H9 (cell line): ENCODE results near the gene NEU3. TPM values are rescaled to one million over a fixed set of nuclear protein-coding genes. Genes with fewer than 3 reads are reported as not detected.

Experiments used
- DNase-seq: peaks from one replicate; pipeline ENCODE4 v3.0.0-alpha.2; 2017
- H2AFZ ChIP-seq: one replicate; pipeline ENCODE4 v1.6.1; 2013; ENCODE audit warnings: mild to moderate bottlenecking, low read length, control low read depth, moderate library complexity
- H2AK5ac ChIP-seq: 2 replicates; pipeline ENCODE4 v1.6.1; 2013; ENCODE audit warnings: low read length, control low read depth, mixed read lengths; ENCODE audit not compliant: insufficient read length
- H2BK120ac ChIP-seq: one replicate; pipeline ENCODE4 v1.6.1; 2013; ENCODE audit warnings: low read depth, mild to moderate bottlenecking, low read length, control low read depth, inconsistent platforms; ENCODE audit not compliant: poor library complexity, severe bottlenecking
- H2BK12ac ChIP-seq: 2 replicates; pipeline ENCODE4 v1.6.1; 2013; ENCODE audit warnings: low read length, control low read depth, mixed read lengths, low read depth; ENCODE audit not compliant: insufficient read length
- H2BK15ac ChIP-seq: 2 replicates; pipeline ENCODE4 v1.6.1; 2013; ENCODE audit warnings: low read depth, low read length, control low read depth
- H2BK20ac ChIP-seq: one replicate; pipeline ENCODE4 v1.6.1; 2013; ENCODE audit warnings: low read depth, mild to moderate bottlenecking, low read length, control low read depth, inconsistent platforms; ENCODE audit not compliant: poor library complexity, severe bottlenecking
- H2BK5ac ChIP-seq: 2 replicates; pipeline ENCODE4 v1.6.1; 2013; ENCODE audit warnings: low read length, control low read depth, mixed read lengths; ENCODE audit not compliant: insufficient read length
- H3K14ac ChIP-seq: 2 replicates; pipeline ENCODE4 v1.6.1; 2013; ENCODE audit warnings: low read length, control low read depth; ENCODE audit not compliant: insufficient read depth
- H3K18ac ChIP-seq: 2 replicates; pipeline ENCODE4 v1.6.1; 2013; ENCODE audit warnings: low read depth, mild to moderate bottlenecking, mixed read lengths, low read length, control low read depth; ENCODE audit not compliant: insufficient read length
- H3K23ac ChIP-seq: 2 replicates; pipeline ENCODE4 v1.6.1; 2013; ENCODE audit warnings: low read length, control low read depth, mixed read lengths, low read depth; ENCODE audit not compliant: insufficient read length
- H3K23me2 ChIP-seq: 2 replicates; pipeline ENCODE4 v1.6.1; 2013; ENCODE audit warnings: low read depth, mild to moderate bottlenecking, mixed read lengths, low read length, control low read depth; ENCODE audit not compliant: insufficient read length, poor library complexity, severe bottlenecking
- H3K27ac ChIP-seq: 2 replicates; pipeline ENCODE4 v1.5.1; 2013; ENCODE audit warnings: low read length, control low read depth, mixed read lengths, low read depth; ENCODE audit not compliant: insufficient read length
- H3K27me3 ChIP-seq: 2 replicates; pipeline ENCODE4 v1.6.1; 2013; ENCODE audit warnings: low read length, control low read depth, inconsistent platforms; ENCODE audit not compliant: insufficient read depth
- H3K4ac ChIP-seq: 2 replicates; pipeline ENCODE4 v1.6.1; 2013; ENCODE audit warnings: low read depth, mild to moderate bottlenecking, control low read depth, inconsistent platforms, low read length, moderate library complexity
- H3K4me1 ChIP-seq: 2 replicates; pipeline ENCODE4 v1.6.1; 2013; ENCODE audit warnings: low read length, control low read depth, inconsistent platforms; ENCODE audit not compliant: insufficient read depth
- H3K4me2 ChIP-seq: 2 replicates; pipeline ENCODE4 v1.6.1; 2013; ENCODE audit warnings: low read length, control low read depth, mixed read lengths; ENCODE audit not compliant: insufficient read length, insufficient read depth
- H3K56ac ChIP-seq: 2 replicates; pipeline ENCODE4 v1.6.1; 2013; ENCODE audit warnings: low read depth, mild to moderate bottlenecking, mixed read lengths, low read length, control low read depth; ENCODE audit not compliant: insufficient read length
- H3K79me1 ChIP-seq: 2 replicates; pipeline ENCODE4 v1.6.1; 2013; ENCODE audit warnings: low read depth, mild to moderate bottlenecking, moderate library complexity, low read length, control low read depth, inconsistent platforms; ENCODE audit not compliant: insufficient read depth, poor library complexity, severe bottlenecking
- H3K79me2 ChIP-seq: 2 replicates; pipeline ENCODE4 v1.6.1; 2013; ENCODE audit warnings: low read length, control low read depth, inconsistent platforms; ENCODE audit not compliant: insufficient read depth
- H3K9ac ChIP-seq: 2 replicates; pipeline ENCODE4 v1.6.1; 2013; ENCODE audit warnings: low read length, control low read depth, mixed read lengths; ENCODE audit not compliant: insufficient read length; ENCODE audit errors: extremely low read depth
- H3K9me3 ChIP-seq: one replicate; pipeline ENCODE4 v1.6.1; 2013; ENCODE audit warnings: low read depth, low read length, inconsistent platforms; ENCODE audit not compliant: control insufficient read depth
- H3T11ph ChIP-seq: one replicate; pipeline ENCODE4 v1.6.1; 2013; ENCODE audit warnings: mild to moderate bottlenecking, low read length, control low read depth, inconsistent platforms
- H4K20me1 ChIP-seq: one replicate; pipeline ENCODE4 v1.6.1; 2013; ENCODE audit not compliant: control insufficient read depth, insufficient read length, insufficient read depth
- H4K5ac ChIP-seq: 2 replicates; pipeline ENCODE4 v1.6.1; 2013; ENCODE audit warnings: low read depth, mild to moderate bottlenecking, mixed read lengths, low read length, control low read depth; ENCODE audit not compliant: insufficient read length
- H4K8ac ChIP-seq: replicated peaks from 2 replicates; pipeline ENCODE4 v1.6.1; 2013; ENCODE audit warnings: low read length, control low read depth, mixed read lengths, low read depth; ENCODE audit not compliant: insufficient read length
- H4K91ac ChIP-seq: 2 replicates; pipeline ENCODE4 v1.6.1; 2013; ENCODE audit warnings: low read depth, mild to moderate bottlenecking, moderate library complexity, mixed read lengths, low read length, control low read depth; ENCODE audit not compliant: insufficient read length
- H3K27ac Mint-ChIP-seq, 3 experiments: 2 replicates in 2 of 3; 3 replicates in 1 of 3; pipeline ENCODE4 v1.8.0; 2020 to 2021; ENCODE audit warnings: mixed read lengths in 3 of 3, mild to moderate bottlenecking in 1 of 3, moderate library complexity in 1 of 3
- H3K27me3 Mint-ChIP-seq: 2 replicates; pipeline ENCODE4 v1.8.0; 2021; ENCODE audit warnings: low read depth, mild to moderate bottlenecking, moderate library complexity, mixed read lengths
- H3K36me3 Mint-ChIP-seq, 3 experiments: 2 replicates in 2 of 3; 3 replicates in 1 of 3; pipeline ENCODE4 v1.8.0; 2020 to 2021; ENCODE audit warnings: low read depth in 3 of 3, mixed read lengths in 3 of 3; ENCODE audit not compliant: insufficient read depth in 1 of 3
- H3K4me1 Mint-ChIP-seq, 2 experiments: 2 replicates each; pipeline ENCODE4 v1.8.0; 2020; ENCODE audit warnings: mixed read lengths in 2 of 2
- H3K4me3 Mint-ChIP-seq, 2 experiments: 2 replicates in 1 of 2; 3 replicates in 1 of 2; pipeline ENCODE4 v1.8.0; 2020 to 2021; ENCODE audit warnings: mild to moderate bottlenecking in 2 of 2, mixed read lengths in 2 of 2, moderate library complexity in 1 of 2
- H3K9me3 Mint-ChIP-seq, 2 experiments: 2 replicates in 1 of 2; 3 replicates in 1 of 2; pipeline ENCODE4 v1.8.0; 2020; ENCODE audit warnings: mild to moderate bottlenecking in 2 of 2, mixed read lengths in 2 of 2, moderate library complexity in 1 of 2
- WGBS: extraction: QIAGEN DNeasy Blood & Tissue Kit; methylation state at CpG from one replicate; pipeline ENCODE4 v1.1.7; 2013; ENCODE audit warnings: missing lambda C conversion rate, low lambda C conversion rate, mixed read lengths; ENCODE audit not compliant: insufficient read length; ENCODE audit errors: extremely low coverage; 5-methylcytosine and 5-hydroxymethylcytosine counted together
- total RNA-seq: library from RNA; stranded (reverse); gene quantifications from 2 replicates; pipeline ENCODE4 v1.2.1, GENCODE V29; 2021
- TF ChIP-seq, protein P1 (sequence below): fragments of 200-600 bp; sonication (generic); conservative IDR thresholded peaks from 3 replicates; pipeline ENCODE4 v1.8.0; 2021; ENCODE audit warnings: antibody characterized with exemption, mild to moderate bottlenecking

The NEU3 gene
- total RNA-seq, 1 experiment from 2014 or later: 15.9 TPM

DNA sequence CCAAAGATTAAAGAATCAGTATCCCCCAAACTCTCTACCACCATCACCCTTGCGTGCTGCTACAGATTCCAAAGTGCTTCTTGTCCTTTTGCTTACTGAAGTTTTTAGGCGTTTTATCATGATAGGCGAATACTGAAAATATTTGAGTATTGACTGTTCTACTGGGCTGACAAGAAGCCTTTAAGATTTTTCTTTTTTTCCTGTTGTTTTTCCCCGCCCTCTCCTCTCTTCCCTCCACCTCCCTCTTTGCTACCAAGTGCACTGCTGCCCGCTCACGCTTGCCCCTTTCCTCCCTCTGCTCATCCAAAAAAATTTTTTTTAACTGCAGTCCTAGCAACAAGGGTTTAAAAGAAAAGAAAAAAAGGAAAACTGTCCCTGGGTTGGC lies 39.0 kb upstream of the NEU3 start:
- Histone ChIP-seq H2AK5ac (no peak overlapping the region), H2BK120ac (no peak overlapping the region), H3K4ac (no peak overlapping the region), H4K5ac (peak overlapping the region; percentile 27), H2BK5ac (no peak overlapping the region), H4K20me1 (no peaks in the 10 kb centered on the region), H2BK20ac (no peak overlapping the region), H3K56ac (no peak overlapping the region), H3K79me2 (peaks cover 21% of the 10 kb centered on the region), H3K18ac (no peak overlapping the region), H3K27me3 (no peaks in the 10 kb centered on the region), H3T11ph (no peak overlapping the region), H3K9me3 (no peaks in the 10 kb centered on the region), H3K14ac (peak overlapping the region; percentile 95; the same call in 1 of the 2 replicates), H4K91ac (no peak overlapping the region), H2AFZ (no peak overlapping the region), H3K23ac (no peak overlapping the region), H4K8ac (no peak overlapping the region), H3K27ac (no peak overlapping the region), H2BK15ac (no peak overlapping the region), H3K23me2 (peaks cover 5% of the 10 kb centered on the region), H3K9ac (peak overlapping the region; percentile 89), H3K4me1 (no peaks in the 10 kb centered on the region), H3K4me2 (peak overlapping the region; percentile 94), H3K79me1 (peaks cover 8% of the 10 kb centered on the region), H2BK12ac (no peak overlapping the region)
- H3K27me3 Mint-ChIP-seq: no peaks in the 10 kb centered on the region
- TF ChIP-seq, protein P1, sequence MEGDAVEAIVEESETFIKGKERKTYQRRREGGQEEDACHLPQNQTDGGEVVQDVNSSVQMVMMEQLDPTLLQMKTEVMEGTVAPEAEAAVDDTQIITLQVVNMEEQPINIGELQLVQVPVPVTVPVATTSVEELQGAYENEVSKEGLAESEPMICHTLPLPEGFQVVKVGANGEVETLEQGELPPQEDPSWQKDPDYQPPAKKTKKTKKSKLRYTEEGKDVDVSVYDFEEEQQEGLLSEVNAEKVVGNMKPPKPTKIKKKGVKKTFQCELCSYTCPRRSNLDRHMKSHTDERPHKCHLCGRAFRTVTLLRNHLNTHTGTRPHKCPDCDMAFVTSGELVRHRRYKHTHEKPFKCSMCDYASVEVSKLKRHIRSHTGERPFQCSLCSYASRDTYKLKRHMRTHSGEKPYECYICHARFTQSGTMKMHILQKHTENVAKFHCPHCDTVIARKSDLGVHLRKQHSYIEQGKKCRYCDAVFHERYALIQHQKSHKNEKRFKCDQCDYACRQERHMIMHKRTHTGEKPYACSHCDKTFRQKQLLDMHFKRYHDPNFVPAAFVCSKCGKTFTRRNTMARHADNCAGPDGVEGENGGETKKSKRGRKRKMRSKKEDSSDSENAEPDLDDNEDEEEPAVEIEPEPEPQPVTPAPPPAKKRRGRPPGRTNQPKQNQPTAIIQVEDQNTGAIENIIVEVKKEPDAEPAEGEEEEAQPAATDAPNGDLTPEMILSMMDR: no peak
- peaks cover 15 to 16% of the 10 kb centered on the region in 2 experiments for H3K4me1 Mint-ChIP-seq
- peaks cover 0 to 13% (median 6%) of the 10 kb centered on the region in 3 experiments; a peak in 5 of 7 replicates for H3K36me3 Mint-ChIP-seq
- H3K27ac Mint-ChIP-seq: peak overlapping the region; percentile 97 to 99 (median 97)
- H3K9me3 Mint-ChIP-seq: no peaks in the 10 kb centered on the region; a peak in 1 of 5 replicates
- peak overlapping the region; percentile 96 to 98 for H3K4me3 Mint-ChIP-seq
- no peak for DNase-seq
- WGBS: no CpG with 5 or more reads among the region's 6 CpGs
